Measurements from ENCODE around the gene MKX.

DNA sequence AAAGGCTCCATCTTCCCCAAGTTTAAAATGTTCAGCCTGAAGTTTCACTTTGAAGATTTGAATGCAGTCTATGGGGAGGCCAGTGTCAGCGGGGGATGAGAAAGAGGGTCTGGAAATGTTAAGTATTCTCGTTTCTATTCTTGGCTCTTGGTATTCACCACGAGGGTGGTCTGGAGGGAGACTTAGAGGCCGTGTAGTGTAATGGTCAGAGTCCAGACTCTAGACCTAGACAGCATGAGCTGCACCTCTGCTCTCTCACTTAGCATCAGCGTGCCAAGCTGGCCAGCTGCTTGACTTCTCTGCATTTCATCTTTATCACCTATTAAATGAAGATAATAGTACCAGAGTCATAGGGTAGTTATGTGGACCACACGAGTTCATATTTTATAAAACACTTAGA is 57.9 kb downstream of the MKX start:
- no peak for TF ChIP-seq POLR2A (IDR thresholded peaks at IDR 0.05)
- TF ChIP-seq, protein P1, sequence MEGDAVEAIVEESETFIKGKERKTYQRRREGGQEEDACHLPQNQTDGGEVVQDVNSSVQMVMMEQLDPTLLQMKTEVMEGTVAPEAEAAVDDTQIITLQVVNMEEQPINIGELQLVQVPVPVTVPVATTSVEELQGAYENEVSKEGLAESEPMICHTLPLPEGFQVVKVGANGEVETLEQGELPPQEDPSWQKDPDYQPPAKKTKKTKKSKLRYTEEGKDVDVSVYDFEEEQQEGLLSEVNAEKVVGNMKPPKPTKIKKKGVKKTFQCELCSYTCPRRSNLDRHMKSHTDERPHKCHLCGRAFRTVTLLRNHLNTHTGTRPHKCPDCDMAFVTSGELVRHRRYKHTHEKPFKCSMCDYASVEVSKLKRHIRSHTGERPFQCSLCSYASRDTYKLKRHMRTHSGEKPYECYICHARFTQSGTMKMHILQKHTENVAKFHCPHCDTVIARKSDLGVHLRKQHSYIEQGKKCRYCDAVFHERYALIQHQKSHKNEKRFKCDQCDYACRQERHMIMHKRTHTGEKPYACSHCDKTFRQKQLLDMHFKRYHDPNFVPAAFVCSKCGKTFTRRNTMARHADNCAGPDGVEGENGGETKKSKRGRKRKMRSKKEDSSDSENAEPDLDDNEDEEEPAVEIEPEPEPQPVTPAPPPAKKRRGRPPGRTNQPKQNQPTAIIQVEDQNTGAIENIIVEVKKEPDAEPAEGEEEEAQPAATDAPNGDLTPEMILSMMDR (IDR thresholded peaks at IDR 0.05) = no peak
